ENCODE data around the gene ARSB.

Gene ARSB

DNA sequence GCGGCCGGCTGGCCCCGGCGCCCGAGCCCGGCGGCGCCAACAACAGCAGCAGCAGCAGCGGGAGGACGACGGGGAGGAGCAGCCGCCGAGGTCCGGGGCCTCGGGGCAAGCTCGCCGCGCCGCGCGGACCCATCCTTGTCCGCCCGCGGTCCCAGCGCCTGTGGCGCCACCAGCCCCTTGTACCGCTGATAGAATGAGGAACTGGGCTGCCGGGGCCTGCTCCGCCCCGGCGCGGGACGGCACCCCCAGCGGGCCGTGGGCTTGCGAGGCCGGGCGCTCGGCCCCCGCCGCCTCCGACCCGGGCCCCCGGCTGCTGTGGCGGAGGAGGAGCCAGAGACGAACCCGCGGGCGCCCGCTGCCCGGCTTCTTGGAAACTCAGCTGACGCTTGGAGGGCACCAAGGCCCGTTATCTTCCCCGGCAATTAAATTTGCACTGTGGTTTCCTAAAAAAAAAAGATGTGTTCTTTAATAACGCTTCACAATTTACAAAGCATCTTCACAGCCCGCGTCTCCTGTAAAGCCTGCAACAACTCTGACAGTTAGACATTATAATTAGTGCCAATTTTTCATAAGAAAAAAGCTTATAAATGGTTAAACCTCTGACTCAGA is at the start of gene ARSB:
ARSB (minus strand) TSS at position 195 of the 609 bp plus-strand sequence; CDS start at position 133, 62 bp downstream.
- peak; percentile 57 for DNase-seq (ENCODE audit: low spot score)

DNA sequence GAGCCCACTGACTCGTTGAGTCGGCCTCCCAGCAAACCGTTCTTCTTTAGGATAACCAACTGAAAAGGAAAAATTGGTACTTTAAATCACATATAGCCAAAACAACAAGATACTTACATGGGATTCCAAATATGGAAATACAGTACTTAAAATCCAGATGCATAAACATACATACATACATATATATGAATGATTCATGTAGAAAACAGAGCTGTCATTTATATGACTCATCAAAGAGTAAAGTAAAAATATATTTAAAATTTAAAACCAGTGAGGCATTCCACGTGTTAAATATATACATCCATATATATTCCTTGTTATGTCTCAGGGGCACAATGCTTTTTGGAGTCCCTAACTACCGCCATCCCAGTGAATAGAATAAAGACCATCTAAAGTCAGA is 47.7 kb upstream of the ARSB start:
- DNase-seq (ENCODE audit: low spot score) = no peak

DNA sequence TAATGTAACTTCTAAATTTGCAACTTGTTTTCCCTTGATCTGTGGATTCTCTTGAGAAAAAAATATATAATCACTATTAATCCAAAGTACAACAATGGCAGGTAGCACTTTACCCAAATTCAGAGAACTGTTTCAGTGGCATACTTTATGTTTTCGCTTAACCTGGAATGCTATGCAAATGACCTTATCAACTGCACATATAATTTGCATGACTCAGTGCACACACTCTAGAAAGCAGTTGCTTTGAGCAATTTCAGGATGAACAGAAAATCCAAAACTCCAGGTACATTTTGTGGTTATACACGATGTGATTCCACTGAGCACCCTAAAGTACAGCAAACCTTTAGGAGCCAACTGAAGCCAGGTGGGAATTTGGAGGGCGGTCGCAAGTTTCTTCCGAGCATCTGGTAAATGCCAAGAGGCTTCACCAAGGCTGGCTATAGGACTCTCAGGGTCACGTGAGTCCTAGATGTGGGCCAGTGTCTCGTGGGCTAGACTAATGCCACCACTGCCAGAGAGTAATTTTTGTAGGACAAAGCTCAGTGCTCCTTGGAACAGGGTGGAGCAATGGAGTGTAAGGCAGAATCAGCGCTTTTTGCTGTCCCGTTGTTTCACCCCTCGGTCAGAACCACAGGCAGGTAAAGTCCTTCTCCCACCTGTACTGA is 47.1 kb upstream of the ARSB start:
- DNase-seq (ENCODE audit: low spot score) = no peak

DNA sequence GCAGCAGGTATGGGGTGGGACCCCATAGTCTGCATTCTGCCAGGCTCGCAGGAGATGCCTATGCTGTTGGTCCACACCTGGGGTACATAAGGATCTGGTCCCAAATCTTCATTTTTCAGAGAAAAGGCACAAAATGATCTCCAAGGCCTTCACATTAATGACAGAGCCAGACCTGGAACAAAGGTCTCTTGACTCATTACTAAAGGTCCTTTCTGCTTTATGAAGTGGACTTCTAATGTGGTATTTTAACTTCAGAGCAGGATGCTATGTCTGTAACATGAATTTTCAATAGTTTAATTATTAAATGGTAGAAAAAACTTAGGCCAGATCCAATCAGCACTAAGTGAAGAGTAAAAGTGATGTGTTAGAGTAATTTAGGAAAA is 46.4 kb upstream of the ARSB start:
- DNase-seq (ENCODE audit: low spot score) = no peak

DNA sequence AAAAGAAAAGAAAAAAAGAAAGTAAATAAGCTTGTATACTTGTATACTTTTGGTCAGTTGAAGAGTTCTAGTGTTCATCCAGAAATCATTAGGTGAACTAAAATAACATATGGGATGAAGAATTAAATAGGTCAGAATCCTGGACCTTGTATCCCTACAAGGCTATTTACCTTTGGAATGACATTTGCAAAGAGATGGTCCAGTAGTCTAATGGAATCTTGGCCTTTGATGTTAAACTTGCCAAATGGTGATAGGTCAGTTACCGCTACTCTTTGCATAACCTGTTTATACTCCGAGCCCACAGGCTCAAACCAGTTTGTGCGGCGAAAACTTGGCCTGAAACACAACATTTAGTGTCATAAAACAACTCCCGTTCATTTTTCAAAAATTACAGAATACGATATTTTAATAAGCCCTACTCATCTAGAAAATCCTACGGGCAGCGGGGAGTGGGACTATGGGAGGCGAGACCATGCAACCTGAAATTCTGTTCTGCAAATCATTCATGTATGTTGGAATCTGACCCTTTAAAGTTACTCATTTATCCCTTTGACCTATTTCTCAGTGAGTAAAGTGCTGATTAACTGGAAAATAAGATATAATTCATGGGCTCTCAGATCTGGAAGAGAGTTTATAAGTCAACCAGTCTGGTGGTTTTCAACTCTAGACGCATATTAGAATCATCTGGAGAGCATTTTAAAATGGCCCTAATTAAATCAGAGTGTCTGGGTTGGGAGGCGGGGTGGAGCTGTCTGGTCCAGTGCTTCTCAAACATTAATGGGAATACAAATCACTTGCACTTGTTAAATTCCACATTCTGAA is 45.8 kb upstream of the ARSB start:
- DNase-seq (ENCODE audit: low spot score) = peak; percentile 12

DNA sequence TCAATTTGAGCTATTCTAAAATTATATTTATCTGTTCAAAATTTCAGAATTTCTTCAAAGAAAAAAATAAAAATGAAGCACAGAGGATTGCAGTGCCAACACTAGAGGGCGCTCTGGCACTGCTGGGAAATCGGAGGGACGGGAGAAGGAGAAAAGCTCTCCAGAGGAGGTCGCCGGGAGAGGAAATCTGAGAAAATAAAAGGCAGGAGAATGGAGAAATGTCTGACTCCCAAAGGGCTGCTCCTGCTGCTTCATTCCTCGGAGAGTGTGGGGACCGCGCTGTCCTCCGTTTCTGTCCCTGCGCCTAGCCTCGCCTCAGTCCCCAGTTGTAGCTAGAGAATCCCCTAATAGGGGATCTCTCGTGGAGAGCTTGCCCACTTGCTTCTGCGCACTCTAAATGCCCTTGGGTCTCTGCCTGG is 40.0 kb upstream of the ARSB start:
- peak; percentile 74 for DNase-seq (ENCODE audit: low spot score)

DNA sequence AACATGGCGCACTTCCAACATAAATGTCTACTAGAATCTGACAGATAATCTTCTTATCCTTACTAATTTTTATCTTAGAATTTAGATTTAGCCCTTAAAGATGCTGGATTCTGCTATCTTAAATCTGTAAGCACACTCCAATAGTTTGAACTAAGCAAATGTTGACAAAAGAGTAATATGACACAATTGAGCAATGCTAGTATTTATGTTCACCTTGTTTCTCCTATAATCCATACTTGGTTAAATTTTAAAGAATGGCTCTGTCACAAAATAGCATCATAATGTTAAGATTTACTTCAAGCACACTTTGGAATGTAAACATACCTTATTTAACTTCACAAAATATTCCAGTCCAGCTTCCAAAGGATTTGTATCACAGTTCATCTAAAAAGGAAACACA is 38.8 kb upstream of the ARSB start:
- DNase-seq (ENCODE audit: low spot score) = no peak

DNA sequence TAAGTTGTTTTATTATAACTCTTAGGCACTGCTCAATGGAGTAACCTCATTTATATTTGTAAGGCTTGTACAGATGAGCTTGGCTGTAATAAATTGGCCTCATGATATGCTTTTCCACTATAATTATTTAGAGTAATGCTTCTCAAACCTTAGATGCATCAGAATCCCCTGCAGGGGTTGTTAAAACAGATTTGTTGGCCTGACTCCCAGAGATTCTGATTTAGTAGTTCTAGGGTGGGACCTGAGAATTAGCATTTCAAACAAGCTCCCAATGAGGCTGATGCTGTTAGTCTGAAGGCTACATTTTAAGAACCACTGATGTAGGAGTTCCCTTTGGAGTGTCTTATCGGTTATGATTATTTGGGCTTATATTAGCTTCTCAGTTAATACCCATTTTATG is 38.2 kb upstream of the ARSB start:
- DNase-seq (ENCODE audit: low spot score) = no peak

DNA sequence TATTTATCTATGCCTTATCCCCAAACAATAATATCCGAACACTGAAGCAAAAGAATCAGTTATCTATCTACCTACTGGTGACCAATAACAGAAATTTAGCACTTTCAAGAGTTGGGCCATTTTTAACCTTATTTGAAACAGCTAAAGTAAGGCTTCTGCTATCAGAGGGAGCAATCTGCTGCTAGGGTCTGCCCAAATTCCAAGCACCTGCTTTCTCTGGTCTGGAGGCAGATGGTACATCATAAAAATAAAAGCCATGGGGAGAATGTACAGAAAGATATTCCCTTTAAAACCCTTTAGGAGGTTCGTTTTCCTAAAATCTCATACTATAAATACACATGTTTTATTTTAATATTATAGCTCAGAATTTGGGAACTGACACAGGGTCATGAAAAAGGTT is 37.7 kb upstream of the ARSB start:
- DNase-seq (ENCODE audit: low spot score) = no peak

DNA sequence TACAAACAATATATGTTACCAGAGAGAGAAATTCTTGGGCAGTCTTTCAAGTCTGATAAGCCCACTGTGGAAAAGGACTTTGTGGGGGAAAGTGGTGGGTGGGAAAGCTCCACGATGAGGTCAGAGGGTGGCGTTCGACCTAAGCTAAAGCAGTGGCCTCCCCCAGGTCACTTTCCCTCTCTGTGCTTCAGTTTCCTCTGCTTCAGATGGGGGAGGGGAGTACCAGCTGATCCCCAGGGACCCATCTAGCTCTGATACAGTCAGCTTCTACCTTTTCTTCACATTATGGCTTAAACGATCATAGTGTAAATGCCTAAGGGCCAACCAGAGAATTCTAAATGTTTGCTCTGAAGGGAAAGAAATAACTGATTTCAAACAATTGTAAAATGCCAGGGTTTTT is 36.6 kb upstream of the ARSB start:
- no peak for DNase-seq (ENCODE audit: low spot score)

DNA sequence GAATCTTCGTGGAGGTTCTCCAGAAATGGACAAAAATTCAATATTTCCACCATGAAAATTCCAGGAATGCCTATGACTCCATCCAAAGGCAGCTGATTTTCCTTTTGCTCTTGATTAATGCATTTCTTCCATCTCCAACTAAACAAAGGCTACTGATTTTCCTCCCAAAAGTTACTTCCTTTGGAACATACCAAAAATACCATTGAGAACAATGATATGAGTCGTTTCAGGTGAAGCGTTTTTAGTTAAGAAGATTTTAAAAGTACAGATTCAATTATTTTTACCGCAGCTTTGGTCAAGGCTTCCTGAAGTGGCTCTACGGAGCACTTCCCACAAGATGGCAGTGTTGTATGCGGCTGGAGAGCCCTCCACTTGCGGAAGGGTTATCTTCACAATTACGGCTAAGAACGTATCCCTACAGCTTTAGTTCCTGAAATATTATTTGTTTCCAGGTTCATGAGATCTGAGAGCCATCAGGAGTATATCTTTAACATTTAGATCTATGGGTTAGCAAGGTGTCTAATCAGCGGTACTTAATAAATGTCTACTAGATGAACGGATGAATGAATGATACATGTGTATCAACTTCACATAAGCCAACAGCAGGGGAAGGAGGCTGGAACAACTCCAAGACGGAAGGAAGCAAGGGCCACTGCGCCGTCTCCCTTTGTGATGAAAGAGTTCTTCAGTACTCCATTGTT is 35.9 kb upstream of the ARSB start:
- peak; percentile 61 for DNase-seq (ENCODE audit: low spot score)

DNA sequence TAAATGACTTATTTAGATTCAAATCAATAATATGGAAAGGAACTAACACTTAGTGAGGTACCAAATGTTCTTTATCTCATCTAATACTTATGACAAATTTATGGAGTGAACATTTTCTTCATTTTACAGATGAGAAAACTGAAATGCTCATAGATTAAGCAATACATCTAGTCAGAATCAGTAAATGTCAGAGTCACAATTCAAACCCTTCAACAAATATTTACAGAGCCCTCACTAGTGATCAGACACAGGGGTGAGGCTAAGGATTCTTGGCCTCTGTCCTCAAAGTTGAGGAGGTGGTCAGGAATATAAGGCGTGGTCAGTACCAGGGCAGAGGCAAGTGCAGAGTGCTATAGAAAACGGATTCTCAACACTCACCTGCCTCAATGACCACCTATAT is 29.5 kb upstream of the ARSB start:
- no peak for DNase-seq (ENCODE audit: low spot score)

DNA sequence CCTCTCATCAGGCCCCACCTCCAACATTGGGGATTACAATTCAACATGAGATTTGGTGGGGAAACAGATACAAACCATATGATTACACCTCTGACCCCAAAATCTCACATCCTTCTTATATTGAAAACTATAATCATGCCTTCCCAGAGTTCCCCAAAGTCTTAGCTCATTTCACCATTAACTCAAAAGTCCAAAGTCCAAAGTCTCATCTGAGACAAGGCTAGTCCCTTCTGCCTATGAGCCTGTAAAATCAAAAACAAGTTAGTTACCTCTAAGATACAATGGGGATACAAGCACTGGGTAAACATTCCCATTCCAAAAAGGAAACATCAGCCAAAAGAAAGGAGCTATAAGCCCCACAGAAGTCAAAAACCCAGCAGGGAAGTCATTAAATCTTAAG is 26.8 kb upstream of the ARSB start:
- DNase-seq (ENCODE audit: low spot score) = no peak

DNA sequence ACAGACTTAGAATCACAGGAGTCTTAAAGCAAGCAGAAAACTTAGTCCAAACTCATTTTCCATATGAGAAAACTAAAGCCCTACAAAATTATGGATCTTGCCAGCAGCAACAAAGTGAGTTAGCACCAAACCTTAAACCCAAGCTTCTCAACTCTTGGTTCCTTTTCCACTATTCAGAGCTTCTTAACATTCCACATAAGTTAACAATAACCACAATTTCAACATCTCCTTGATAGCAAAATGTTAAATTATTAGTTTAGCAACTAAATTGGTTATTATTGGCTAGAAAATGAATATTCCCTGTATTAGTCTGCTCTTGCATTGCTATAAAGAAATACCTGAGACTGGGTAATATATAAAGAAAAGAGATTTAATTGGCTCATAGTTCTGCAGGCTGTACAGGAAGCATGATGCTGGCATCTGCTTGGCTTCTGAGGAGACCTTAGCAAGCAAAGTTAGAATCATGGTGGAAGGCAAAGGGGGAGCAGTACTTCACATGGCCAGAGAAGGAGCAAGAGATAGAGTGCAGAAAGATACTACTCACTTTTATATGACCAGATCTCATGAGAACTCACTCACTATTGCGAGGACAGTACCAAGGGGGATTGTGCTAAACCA is 26.2 kb upstream of the ARSB start:
- DNase-seq (ENCODE audit: low spot score) = no peak

DNA sequence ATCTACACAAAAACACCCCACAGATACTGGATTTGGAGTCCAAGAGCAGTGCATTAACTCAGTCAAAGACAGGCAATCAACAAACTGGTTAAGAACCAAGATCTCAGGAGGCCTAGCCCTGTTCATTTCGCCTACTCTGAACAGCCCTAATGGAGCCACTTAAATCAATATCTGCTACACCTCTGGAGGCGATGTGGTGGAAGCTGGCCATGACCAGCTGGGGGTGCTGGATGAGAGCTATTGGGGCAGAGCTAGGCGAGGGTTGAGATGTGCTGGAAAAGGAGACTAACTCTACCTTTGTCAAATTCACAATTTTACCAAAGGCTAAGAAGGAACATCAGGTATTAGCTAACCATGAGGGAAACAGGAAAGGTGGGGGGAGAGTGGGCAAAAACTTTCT is 23.3 kb upstream of the ARSB start:
- no peak for DNase-seq (ENCODE audit: low spot score)

DNA sequence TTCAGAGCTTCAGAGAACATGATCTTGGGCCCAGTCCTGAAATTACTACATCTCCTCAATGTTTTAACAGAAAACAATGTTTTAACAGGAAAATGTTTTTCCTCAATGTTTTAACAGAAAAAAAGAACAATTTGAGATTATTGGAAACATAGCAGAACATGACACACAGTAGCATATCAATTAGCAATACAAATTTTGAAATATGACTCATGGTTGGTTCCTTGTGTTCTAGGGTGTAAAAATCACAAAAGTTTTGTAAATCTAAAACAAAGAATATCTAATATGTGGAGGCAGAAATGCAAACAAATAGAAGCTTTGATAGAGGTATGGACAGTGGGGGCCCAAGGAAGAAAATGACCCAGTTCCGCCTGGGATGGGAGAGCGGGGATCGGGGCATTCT is 22.8 kb upstream of the ARSB start:
- DNase-seq (ENCODE audit: low spot score) = no peak

DNA sequence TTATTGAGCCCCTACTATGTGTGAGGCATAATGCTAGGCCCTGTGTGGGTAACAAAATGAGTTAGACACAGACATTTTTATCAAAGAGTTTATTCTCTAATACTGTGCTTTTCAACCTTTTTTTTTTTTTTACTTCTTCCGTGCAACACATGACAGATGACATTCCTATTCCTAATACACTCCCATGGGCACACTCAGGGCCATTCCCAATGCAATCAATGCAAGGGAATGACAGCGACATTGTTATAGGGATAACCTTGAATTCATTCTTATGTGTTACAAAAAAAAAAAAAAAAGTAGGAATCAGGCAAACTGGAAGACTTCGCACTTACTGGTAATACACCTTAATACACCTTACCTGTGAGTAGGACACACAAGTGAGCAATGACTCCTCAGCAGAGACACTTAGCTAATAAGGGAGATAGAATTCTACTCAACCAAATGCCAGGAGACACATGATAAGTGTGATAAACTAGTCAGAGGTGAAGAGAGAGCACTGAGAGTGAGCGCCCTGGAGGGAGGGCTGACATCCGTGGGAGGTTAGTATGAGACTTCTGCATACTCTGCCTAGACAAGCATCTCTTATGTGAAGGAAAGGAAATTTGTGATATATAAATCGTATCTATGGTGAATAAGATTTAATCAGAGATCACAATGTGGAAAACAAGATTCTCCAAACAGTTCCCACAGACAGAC is 21.0 kb upstream of the ARSB start:
- no peak for DNase-seq (ENCODE audit: low spot score)

DNA sequence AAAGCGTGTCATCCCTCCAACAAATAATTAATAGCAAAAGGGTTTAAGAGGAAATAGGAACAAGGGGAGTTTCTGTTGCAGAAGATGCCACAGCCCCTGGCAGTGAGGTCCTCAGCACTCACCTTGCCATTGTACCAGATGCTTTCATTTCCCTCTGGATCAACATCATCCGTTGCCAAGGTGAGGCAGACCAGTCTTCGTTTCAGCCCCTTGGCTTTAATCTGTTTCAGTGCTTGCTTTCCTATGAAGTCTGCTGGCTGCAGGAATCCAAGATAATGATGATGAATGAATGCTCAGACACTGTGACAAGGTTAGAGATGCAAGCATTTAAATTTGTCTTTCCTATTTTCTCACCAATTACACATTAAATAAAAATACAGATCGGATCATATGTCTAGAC is 20.0 kb upstream of the ARSB start:
- no peak for DNase-seq (ENCODE audit: low spot score)

DNA sequence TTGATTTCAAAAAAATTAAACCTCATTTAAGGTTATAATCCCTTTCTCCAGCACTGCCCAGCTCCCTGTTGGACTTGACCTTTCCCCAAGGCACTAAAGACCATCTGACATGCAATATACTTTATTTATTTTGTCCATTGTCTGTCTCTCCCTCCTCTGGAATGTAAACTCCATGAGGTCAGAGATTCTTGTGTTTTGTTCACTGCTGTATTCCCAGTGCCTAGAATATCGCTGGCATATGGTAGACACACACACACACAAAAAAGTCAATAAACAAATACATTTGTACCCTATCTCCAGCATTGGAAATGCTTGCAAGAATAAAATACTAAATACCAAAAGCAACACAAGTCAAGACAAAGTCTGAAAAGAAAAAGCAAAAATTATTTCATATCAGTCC is 17.3 kb upstream of the ARSB start:
- DNase-seq (ENCODE audit: low spot score) = no peak

DNA sequence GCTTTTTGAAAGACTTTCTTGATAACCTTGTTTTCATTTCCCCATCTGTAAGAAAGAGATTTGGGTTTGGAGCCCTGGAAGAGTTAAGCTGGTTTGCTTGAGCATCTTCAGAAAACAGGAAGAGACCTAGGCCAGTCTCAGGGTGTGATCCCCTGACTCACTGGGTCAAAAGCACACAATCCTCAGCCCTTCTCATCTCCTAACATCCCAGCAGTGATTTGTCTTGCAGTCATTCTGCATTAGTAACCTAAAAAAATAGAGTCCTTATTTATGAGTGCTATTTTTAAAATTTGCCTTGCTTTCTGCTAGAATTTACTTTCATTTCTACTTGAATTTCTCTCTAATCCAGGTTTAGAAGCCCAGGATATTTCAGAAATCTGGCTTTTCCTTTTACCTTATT is 16.4 kb upstream of the ARSB start:
- DNase-seq (ENCODE audit: low spot score) = no peak

DNA sequence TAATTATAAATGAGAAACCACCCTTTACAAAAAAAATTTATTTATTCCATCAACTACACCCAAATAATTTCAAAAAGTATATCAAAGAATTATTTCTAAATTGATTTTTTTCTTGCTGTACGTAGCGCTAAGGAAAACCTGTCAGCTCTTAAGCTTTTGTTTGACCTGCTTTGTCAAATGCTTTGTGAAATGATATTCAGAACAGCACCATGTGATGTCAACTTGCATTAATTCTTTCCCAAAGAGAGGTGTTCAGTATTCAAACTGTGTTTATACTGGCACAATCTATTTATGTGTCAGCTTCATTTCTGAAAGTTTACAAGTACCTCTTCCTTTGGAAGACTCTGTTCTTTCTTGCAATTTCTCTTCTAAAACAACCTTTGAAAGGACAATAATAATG is 12.0 kb upstream of the ARSB start:
- no peak for DNase-seq (ENCODE audit: low spot score)

DNA sequence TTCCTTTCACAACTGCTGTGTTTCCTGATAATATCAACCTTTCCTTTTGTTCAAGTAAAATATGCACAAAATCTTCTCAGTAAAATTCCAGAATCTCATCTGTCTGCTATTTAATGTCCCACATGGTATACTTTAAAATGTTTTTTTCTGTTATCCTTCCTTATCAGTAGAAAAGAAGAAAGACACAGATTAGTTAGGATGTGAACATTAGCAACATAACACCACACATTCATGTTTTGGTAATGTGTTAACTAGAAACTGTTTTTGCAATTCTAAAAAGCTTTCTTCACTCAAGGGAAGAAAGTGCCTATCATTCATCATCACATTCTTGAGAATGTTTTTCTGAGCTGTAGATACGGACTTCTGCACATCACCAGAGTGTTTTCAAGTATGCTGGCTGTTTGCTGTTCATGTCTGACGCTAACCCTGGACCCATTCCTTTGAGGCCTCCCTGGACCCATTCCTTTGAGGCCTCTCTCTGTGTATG is 10.5 kb upstream of the ARSB start:
- DNase-seq (ENCODE audit: low spot score) = no peak

All from iPS-NIHi11 (cell line).